Gastrocnemius medialis (tissue), 4 donors: ENCODE data around the gene POMGNT1. TPM values are rescaled to one million over a fixed set of nuclear protein-coding genes. Genes with fewer than 3 reads are reported as not detected.

Experiments used
- ATAC-seq, 2 donors: fragments of 150-250 bp; one replicate each; pipeline ENCODE4 v1.9.1; 2016
- DNase-seq, 2 donors: peaks; one replicate each; pipeline ENCODE4 v3.0.0-alpha.2; 2019
- H3K27ac ChIP-seq, 4 donors: fragments of 200-600 bp; sonication (generic); 1 replicate in 1 of 4; 2 replicates in 3 of 4; pipeline ENCODE4 v1.5.1; 2016 to 2018; ENCODE audit warnings: mild to moderate bottlenecking in 2 of 4, moderate library complexity in 1 of 4
- H3K27me3 ChIP-seq, 3 donors: fragments of 200-600 bp; sonication (generic) in 2 of 3; 1 replicate in 1 of 3; 2 replicates in 2 of 3; pipeline versions ENCODE4 v1.5.1 to v1.6.0; 2016 to 2019; ENCODE audit warnings: mild to moderate bottlenecking in 1 of 3, moderate library complexity in 1 of 3
- H3K36me3 ChIP-seq, 2 donors: fragments of 200-600 bp; sonication (generic) in 1 of 2; one replicate each; pipeline ENCODE4 v1.5.1; 2017 to 2018
- H3K4me1 ChIP-seq, 2 donors: fragments of 200-600 bp; sonication (generic) in 1 of 2; one replicate each; pipeline ENCODE4 v1.5.1; 2016 to 2017; ENCODE audit warnings: mild to moderate bottlenecking in 2 of 2
- H3K4me3 ChIP-seq, 4 donors: fragments of 200-600 bp; sonication (generic) in 3 of 4; 1 replicate in 1 of 4; 2 replicates in 3 of 4; pipeline ENCODE4 v1.5.1; 2016 to 2019; ENCODE audit warnings: mild to moderate bottlenecking in 2 of 4
- H3K9me3 ChIP-seq, 3 donors: fragments of 200-600 bp; sonication (generic) in 2 of 3; 1 replicate in 1 of 3; 2 replicates in 2 of 3; pipeline ENCODE4 v1.5.1; 2016 to 2019
- CTCF ChIP-seq, 5 experiments: fragments of 450-650 bp in 3 of 5; fragments of 200-600 bp in 2 of 5; sonication (generic) in 2 of 5; IDR thresholded peaks in 4 of 5; conservative IDR thresholded peaks in 1 of 5; 1 replicate in 4 of 5; 2 replicates in 1 of 5; pipeline ENCODE4 v1.5.1; 2016 to 2019; ENCODE audit warnings: antibody characterized with exemption in 5 of 5, mild to moderate bottlenecking in 3 of 5, moderate library complexity in 3 of 5
- POLR2A ChIP-seq, 2 donors: fragments of 450-650 bp; IDR thresholded peaks; one replicate each; pipeline ENCODE4 v1.6.1; 2017; ENCODE audit warnings: antibody characterized with exemption in 2 of 2, mild to moderate bottlenecking in 2 of 2, moderate library complexity in 2 of 2
- in situ Hi-C, 4 donors: fragments of 200-750 bp; cut with MboI; loops; one replicate each; pipeline versions ENCODE4 v1.15.0 to v1.8.0; 2017; ENCODE audit warnings: low sequenced_read_pairs in 4 of 4
- intact Hi-C: fragments of 100-400 bp; cut with DNase I; formaldehyde crosslinking; loops from one replicate; pipeline ENCODE4 v1.15.1; 2023; ENCODE audit warnings: low total_unique reads
- total RNA-seq, 4 donors: library from RNA; depleted of rRNA; stranded (reverse); fragments of >200 nt; gene quantifications; one replicate each; pipeline versions ENCODE4 v1.1.0 to v1.2.3, GENCODE V29; 2016

The POMGNT1 gene
- total RNA-seq, 4 donors from 2014 or later: 66.2 to 107 (median 92.2) TPM

DNA sequence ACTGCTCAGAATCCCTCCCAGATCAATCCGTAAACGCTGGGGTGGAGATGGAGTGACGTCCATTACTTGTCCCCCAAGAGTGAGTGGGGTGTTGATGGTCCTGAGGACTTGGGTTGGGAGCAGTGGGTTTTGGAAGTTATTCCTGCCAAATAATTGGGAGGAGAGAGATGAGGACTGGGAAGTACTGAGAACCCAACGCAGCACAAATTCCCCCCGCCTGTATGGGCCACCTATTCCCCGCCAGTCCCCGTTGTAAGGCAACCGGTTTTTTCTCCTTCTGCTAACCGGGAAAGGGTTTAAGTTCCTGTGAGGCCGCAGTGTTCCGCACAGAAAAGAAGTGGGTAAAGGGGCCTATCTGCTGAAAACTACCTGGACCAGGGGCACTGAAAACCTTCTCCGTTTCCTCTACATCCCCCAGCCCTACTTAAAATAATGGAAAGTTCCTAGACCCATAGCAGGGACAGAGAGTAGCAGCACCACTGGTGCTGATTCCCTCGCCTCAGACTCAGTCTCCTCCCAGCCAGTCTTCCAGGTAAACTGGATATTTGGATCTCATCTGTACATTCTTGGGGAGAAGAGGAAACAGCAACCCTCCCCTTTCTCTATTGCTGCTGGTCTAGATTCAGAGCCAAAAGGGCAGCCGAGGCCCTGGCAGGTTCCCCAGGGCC is 5.6 kb upstream of the POMGNT1 start:
- Histone ChIP-seq H3K36me3 (no peaks in the 10 kb centered on the region), H3K4me1 (peaks cover 10 to 32% of the 10 kb centered on the region in 2 donors), H3K9me3 (no peaks in the 10 kb centered on the region), H3K27me3 (no peaks in the 10 kb centered on the region), H3K4me3 (peak overlapping the region; percentile 53 to 88 (median 70)), H3K27ac (peak overlapping the region; percentile 63 to 77 (median 71))
- in situ Hi-C loops: no loop called here
- no peak for ATAC-seq
- no peak for TF ChIP-seq POLR2A (IDR thresholded peaks at IDR 0.05)
- TF ChIP-seq CTCF (IDR thresholded peaks at IDR 0.05 in 4 of 5, conservative IDR thresholded peaks at IDR 0.05 in 1 of 5): no peak
- no peak for DNase-seq
- intact Hi-C loops: no loop called here

DNA sequence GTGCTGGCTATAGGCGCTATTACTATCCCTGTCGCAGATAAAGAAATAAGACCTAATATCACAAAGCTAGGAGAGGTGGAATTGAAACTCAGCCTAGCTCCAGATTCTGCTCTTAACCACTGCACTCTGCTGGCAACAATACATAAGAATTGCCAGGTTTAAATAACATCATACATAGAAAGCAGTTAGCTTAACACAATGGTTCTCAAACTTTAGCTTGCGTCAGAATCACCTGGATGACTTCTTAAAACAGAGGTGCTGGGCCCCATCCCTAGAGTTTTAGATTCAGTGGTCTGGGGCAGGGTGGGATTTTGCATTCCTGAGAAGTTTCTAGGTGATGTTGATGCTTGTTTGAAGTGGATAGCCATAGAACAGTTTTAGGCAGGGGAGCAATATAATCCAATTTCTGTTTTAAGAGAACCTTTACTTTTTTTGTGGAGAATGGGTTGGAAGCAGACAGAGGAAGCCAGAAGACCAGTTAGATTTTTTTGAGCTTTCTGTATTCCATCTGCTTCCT is 1.1 kb upstream of the POMGNT1 start:
- DNase-seq: no peak
- no peaks in the 10 kb centered on the region for H3K27me3 ChIP-seq
- H3K27ac ChIP-seq: peak overlapping the region; percentile 82 to 97 (median 88)
- H3K4me1 ChIP-seq: peaks cover 24 to 38% of the 10 kb centered on the region in 2 donors
- no peak for ATAC-seq
- peak overlapping the region; percentile 63 to 86 (median 79) for H3K4me3 ChIP-seq
- peaks cover 0 to 28% of the 10 kb centered on the region in 2 donors for H3K36me3 ChIP-seq
- no peaks in the 10 kb centered on the region for H3K9me3 ChIP-seq
- in situ Hi-C loops (no loop called here), intact Hi-C loops (no loop called here)
- TF ChIP-seq POLR2A (IDR thresholded peaks at IDR 0.05): no peak
- TF ChIP-seq CTCF (IDR thresholded peaks at IDR 0.05 in 4 of 5, conservative IDR thresholded peaks at IDR 0.05 in 1 of 5): no peak

DNA sequence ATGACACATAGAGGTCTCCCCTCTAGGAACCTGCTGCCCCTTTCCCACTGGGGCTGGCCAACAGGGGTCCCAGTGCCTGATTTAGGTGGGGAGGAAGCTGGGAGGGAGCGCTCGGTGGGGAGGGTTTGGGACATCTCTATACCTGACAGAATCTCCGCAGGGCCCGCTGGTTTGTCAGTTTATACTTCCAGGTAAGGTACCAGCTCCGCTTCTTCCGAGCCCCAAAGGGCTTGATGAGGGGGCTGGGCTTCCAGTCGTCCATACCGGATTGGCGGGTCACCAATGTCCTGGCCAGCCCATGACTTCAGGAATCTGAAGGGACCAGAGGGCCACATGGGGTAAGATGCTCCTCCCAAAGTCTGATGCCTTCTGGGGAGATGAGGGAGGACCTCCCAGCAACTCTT is 672 bp downstream of the POMGNT1 start:
- ATAC-seq: no peak
- no peak for TF ChIP-seq CTCF (IDR thresholded peaks at IDR 0.05 in 4 of 5, conservative IDR thresholded peaks at IDR 0.05 in 1 of 5)
- TF ChIP-seq POLR2A (IDR thresholded peaks at IDR 0.05): no peak

GRCh38 chr1:46196609-46197008 is 1.6 kb downstream of the POMGNT1 start:
- in situ Hi-C loops: no loop called here
- H3K36me3 ChIP-seq: peaks cover 0 to 54% of the 10 kb centered on the region in 2 donors

More for the DNA sequence above, 672 bp downstream of the POMGNT1 start:
- in situ Hi-C loops (no loop called here), intact Hi-C loops (no loop called here)
- Histone ChIP-seq H3K36me3 (peaks cover 0 to 44% of the 10 kb centered on the region in 2 donors), H3K9me3 (no peaks in the 10 kb centered on the region), H3K27ac (peak overlapping the region; percentile 77 to 97 (median 88)), H3K4me3 (peak overlapping the region; percentile 63 to 86 (median 79)), H3K27me3 (no peaks in the 10 kb centered on the region), H3K4me1 (peaks cover 21 to 23% of the 10 kb centered on the region in 2 donors)
- no peak for DNase-seq

More at GRCh38 chr1:46196609-46197008, 1.6 kb downstream of the POMGNT1 start:
- H3K27ac ChIP-seq: no peak overlapping the region
- no peak overlapping the region for H3K4me3 ChIP-seq
- no peak for TF ChIP-seq CTCF (IDR thresholded peaks at IDR 0.05 in 4 of 5, conservative IDR thresholded peaks at IDR 0.05 in 1 of 5)
- TF ChIP-seq POLR2A (IDR thresholded peaks at IDR 0.05): no peak
- no peaks in the 10 kb centered on the region for H3K27me3 ChIP-seq
- peaks cover 21% of the 10 kb centered on the region in 2 donors for H3K4me1 ChIP-seq
- no peak for ATAC-seq
- DNase-seq: no peak
- no peaks in the 10 kb centered on the region for H3K9me3 ChIP-seq
- intact Hi-C loops: no loop called here
